MM.1S (cell line): ENCODE results near the gene IQCN.

Experiments
- DNase-seq: peaks from one replicate; pipeline ENCODE4 v3.0.0-alpha.2; 2015
- H2AFZ ChIP-seq: fragments of 300-600 bp; sonication (generic); 2 replicates; pipeline ENCODE4 v1.6.0; 2016; ENCODE audit warnings: antibody characterized with exemption, low read length
- H3F3A ChIP-seq: fragments of 300-600 bp; sonication (generic); 2 replicates; pipeline ENCODE4 v1.6.1; 2016; ENCODE audit warnings: mild to moderate bottlenecking, antibody characterized with exemption, low read length, moderate library complexity, mixed read lengths; ENCODE audit not compliant: insufficient read depth
- H3K27ac ChIP-seq: fragments of 300-600 bp; sonication (generic); 2 replicates; pipeline ENCODE4 v1.5.1; 2016; ENCODE audit warnings: mild to moderate bottlenecking, low read length
- H3K27me3 ChIP-seq: fragments of 300-600 bp; sonication (generic); replicated peaks from 2 replicates; pipeline ENCODE4 v1.6.0; 2016; ENCODE audit warnings: low read length; ENCODE audit not compliant: insufficient read depth
- H3K36me3 ChIP-seq: fragments of 300-600 bp; sonication (generic); replicated peaks from 2 replicates; pipeline ENCODE4 v1.6.1; 2016; ENCODE audit warnings: mild to moderate bottlenecking, low read length, mixed read lengths; ENCODE audit not compliant: insufficient read depth
- H3K4me1 ChIP-seq: fragments of 300-600 bp; sonication (generic); 2 replicates; pipeline ENCODE4 v1.6.1; 2016; ENCODE audit warnings: low read length, mixed read lengths
- H3K4me2 ChIP-seq: fragments of 300-600 bp; sonication (generic); 2 replicates; pipeline ENCODE4 v1.6.0; 2016; ENCODE audit warnings: low read depth, low read length
- H3K4me3 ChIP-seq: fragments of 300-600 bp; sonication (generic); 2 replicates; pipeline ENCODE4 v1.5.1; 2016; ENCODE audit warnings: low read length, mixed read lengths
- H3K79me2 ChIP-seq: fragments of 300-600 bp; sonication (generic); 2 replicates; pipeline ENCODE4 v1.6.1; 2016; ENCODE audit warnings: mixed run types, low read length, mixed read lengths
- H3K9ac ChIP-seq: fragments of 300-600 bp; sonication (generic); 2 replicates; pipeline ENCODE4 v1.6.1; 2016; ENCODE audit warnings: low read length, mixed read lengths
- H3K9me2 ChIP-seq: fragments of 300-600 bp; sonication (generic); replicated peaks from 2 replicates; pipeline ENCODE4 v1.6.1; 2016; ENCODE audit warnings: mild to moderate bottlenecking, low read length, mixed read lengths; ENCODE audit not compliant: insufficient read depth
- H3K9me3 ChIP-seq: fragments of 300-600 bp; sonication (generic); replicated peaks from 2 replicates; pipeline ENCODE4 v1.6.1; 2016; ENCODE audit warnings: mild to moderate bottlenecking, low read length, mixed read lengths; ENCODE audit not compliant: insufficient read depth
- H4K20me1 ChIP-seq: fragments of 300-600 bp; sonication (generic); 2 replicates; pipeline ENCODE4 v1.6.1; 2016; ENCODE audit warnings: mild to moderate bottlenecking, low read length, moderate library complexity, mixed read lengths; ENCODE audit not compliant: insufficient read depth
- CTCF ChIP-seq: fragments of 300-600 bp; sonication (generic); IDR thresholded peaks from 2 replicates; pipeline ENCODE4 v1.5.1; 2016; ENCODE audit warnings: antibody characterized with exemption, low read length, mixed read lengths
- EZH2 ChIP-seq: fragments of 300-600 bp; sonication (generic); optimal IDR thresholded peaks from 2 replicates; pipeline ENCODE3; 2017; ENCODE audit warnings: low read depth, mild to moderate bottlenecking, antibody characterized with exemption, low read length, mixed read lengths
- EZH2phosphoT487 ChIP-seq: fragments of 300-600 bp; sonication (generic); IDR thresholded peaks from 2 replicates; pipeline ENCODE4 v1.6.1; 2018; ENCODE audit warnings: antibody characterized with exemption, low read length

IQCN gene

DNA sequence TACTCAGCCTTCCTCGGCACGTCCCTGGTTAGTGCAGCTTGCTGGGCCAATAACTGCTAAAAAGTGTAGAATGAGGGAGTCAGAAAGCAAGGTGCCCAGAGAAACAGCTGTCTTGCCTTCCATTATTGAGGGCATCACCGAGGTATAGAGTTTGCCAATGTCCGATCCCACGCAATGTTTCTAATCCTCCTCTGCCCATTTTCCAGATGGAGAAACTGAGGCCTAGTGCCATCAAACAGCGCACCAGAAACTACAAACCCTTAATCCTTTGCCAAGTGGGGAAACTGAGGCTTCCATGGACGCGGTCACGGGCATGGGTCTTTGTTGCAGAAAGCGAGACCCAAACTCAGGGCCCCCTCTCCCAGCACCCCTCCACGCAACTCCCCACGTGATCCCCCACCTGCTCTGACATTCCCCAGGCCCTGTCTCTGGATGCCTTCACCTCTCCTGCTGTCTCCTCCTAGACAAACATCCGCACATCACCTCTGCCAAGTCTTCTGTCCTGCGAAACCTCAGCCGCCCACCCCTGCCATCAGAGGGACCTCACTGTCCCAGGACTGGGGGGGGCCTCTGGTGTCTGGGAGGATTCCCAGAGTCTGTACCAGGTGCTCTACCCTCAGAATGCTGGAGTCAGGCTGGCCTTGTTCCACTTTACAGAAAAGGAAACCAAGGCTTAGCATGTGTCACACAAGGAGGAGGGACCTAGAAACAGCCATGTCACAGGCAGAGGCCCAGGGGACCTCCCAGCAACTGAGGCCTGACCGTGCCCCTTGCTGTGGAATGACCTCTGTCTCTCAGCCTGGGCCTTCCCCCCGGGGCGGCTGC lies 47.1 kb downstream of the IQCN start:
- Histone ChIP-seq H3K9me2 (no peaks in the 10 kb centered on the region), H3F3A (no peaks in the 10 kb centered on the region), H3K4me3 (no peak overlapping the region), H3K4me1 (no peaks in the 10 kb centered on the region), H3K27me3 (peaks cover 69% of the 10 kb centered on the region), H2AFZ (no peak overlapping the region), H3K9me3 (no peaks in the 10 kb centered on the region), H3K36me3 (no peaks in the 10 kb centered on the region), H3K4me2 (no peak overlapping the region), H3K79me2 (no peaks in the 10 kb centered on the region), H3K27ac (no peak overlapping the region), H3K9ac (no peak overlapping the region), H4K20me1 (no peaks in the 10 kb centered on the region)
- no peak for DNase-seq
- TF ChIP-seq EZH2, result no peak
- TF ChIP-seq CTCF, result no peak
- TF ChIP-seq EZH2phosphoT487, result no peak

DNA sequence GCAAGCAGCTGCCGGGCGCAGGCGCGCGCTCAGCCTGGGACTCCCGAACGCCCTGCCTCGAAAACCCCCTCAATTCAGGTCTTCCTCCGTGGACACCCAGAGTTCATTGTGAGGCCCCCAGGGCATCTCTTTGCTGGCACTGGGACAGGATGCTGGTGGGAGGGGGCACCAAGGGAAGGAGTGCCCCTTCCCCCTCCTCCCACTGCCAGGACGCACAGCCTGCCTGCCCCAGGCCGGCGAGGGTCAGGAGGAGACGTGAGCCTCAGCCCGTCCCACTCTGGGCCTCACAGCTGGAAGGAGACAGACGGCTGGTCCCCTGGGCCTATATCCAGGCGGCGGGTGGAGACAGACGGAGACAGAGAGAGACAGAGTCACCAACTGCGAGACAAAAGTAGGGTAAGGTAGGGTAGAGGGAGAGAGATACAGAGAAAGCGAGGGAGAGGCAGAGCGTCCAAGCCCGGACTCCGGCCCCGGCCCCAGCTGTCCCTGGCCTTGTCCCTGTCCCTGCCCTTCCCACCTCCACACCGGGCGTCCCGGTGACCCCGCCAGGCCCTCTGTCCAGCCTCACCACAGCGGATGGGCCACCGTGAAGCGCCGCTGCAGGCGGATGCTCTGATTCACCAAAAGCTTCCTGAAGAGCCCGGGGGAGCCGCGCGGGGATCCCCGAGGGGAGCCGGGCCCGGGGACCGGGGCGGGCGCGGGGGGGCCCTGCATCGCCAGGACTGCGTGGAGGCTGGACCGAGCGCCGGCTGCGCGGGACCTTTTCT lies 48.4 kb downstream of the IQCN start, which contains the start of gene PDE4C:
TSS of gene PDE4C (minus strand) at position 737 of the 767 bp plus-strand sequence. CDS start at position 714, 23 bp downstream.
- TF ChIP-seq CTCF, result no peak
- no peak for TF ChIP-seq EZH2phosphoT487
- TF ChIP-seq EZH2, result no peak
- H3K9ac ChIP-seq, result no peak within 1 kb of the TSS
- H3K9me3 ChIP-seq, result no peaks in the 10 kb centered on the region
- H3K4me3 ChIP-seq, result no peak within 1 kb of the TSS
- H2AFZ ChIP-seq, result no peak within 1 kb of the TSS
- H3F3A ChIP-seq, result no peaks in the 10 kb centered on the region
- H3K27ac ChIP-seq, result no peak within 1 kb of the TSS
- H3K36me3 ChIP-seq, result no peaks in the 10 kb centered on the region
- H3K9me2 ChIP-seq, result no peaks in the 10 kb centered on the region
- no peak within 1 kb of the TSS for H3K4me2 ChIP-seq
- DNase-seq, result no peak
- no peaks in the 10 kb centered on the region for H4K20me1 ChIP-seq
- H3K4me1 ChIP-seq, result no peaks in the 10 kb centered on the region
- no peaks in the 10 kb centered on the region for H3K79me2 ChIP-seq
- peaks cover 70% of the 10 kb centered on the region for H3K27me3 ChIP-seq

- TF ChIP-seq CTCF (no peak), EZH2 (no peak), EZH2phosphoT487 (no peak)
- no peak overlapping the region for H3K4me3 ChIP-seq
- no peaks in the 10 kb centered on the region for H3K36me3 ChIP-seq
- H3F3A ChIP-seq, result no peaks in the 10 kb centered on the region
- no peaks in the 10 kb centered on the region for H3K9me3 ChIP-seq
- no peak overlapping the region for H3K9ac ChIP-seq
- peaks cover 69% of the 10 kb centered on the region for H3K27me3 ChIP-seq
- no peaks in the 10 kb centered on the region for H3K9me2 ChIP-seq
- no peak overlapping the region for H3K4me2 ChIP-seq
- no peak overlapping the region for H3K27ac ChIP-seq
- H2AFZ ChIP-seq, result no peak overlapping the region
- DNase-seq, result no peak
- H3K4me1 ChIP-seq, result no peaks in the 10 kb centered on the region
- no peaks in the 10 kb centered on the region for H3K79me2 ChIP-seq
- no peaks in the 10 kb centered on the region for H4K20me1 ChIP-seq
Observed at GRCh38 chr19:18225355-18225701, 48.9 kb downstream of the IQCN start.
